PC-3 (cell line): ENCODE results near the gene CSAD. TPM values are rescaled to one million over a fixed set of nuclear protein-coding genes. Genes with fewer than 3 reads are reported as not detected.
A peak's percentile ranks its signal among the peaks of the same experiment; 100 is the strongest.

Experiments used
- ATAC-seq: fragments of 200-7000 bp; cut with Tn5 transposase; 2 replicates; pipeline ENCODE4 v1.9.1; 2020; ENCODE audit warnings: mild to moderate bottlenecking, moderate library complexity
- BruUV-seq: library from RNA; stranded (reverse); fragments of 400-500 nt; replicated peaks from 2 replicates; lab custom pipeline; 2021; lab: Mats Ljungman, UMichigan
- CTCF ChIA-PET: fragments of 300-600 bp; sonication (Branson Sonifier 250); formaldehyde crosslinking; loops from one replicate; lab custom pipeline; 2022; ENCODE audit warnings: antibody characterized with exemption; lab: Charles Lee
- POLR2A ChIA-PET: fragments of 300-600 bp; sonication (Branson Sonifier 250); formaldehyde crosslinking; loops from one replicate; lab custom pipeline; 2022; ENCODE audit warnings: antibody characterized with exemption; ENCODE audit not compliant: unreplicated experiment; lab: Charles Lee
- DNase-seq: peaks from one replicate; pipeline ENCODE4 v3.0.0-alpha.2; 2015
- H2AFZ ChIP-seq: fragments of 300-600 bp; sonication (generic); 2 replicates; pipeline ENCODE4 v1.6.0; 2016; ENCODE audit warnings: antibody characterized with exemption, low read length
- H3F3A ChIP-seq: fragments of 300-600 bp; sonication (generic); one replicate; pipeline ENCODE4 v1.6.0; 2017; ENCODE audit warnings: antibody characterized with exemption, low read length, control low read depth, mild to moderate bottlenecking; ENCODE audit not compliant: unreplicated experiment
- H3K27ac ChIP-seq: fragments of 300-600 bp; sonication (generic); 2 replicates; pipeline ENCODE4 v1.5.1; 2016; ENCODE audit warnings: mild to moderate bottlenecking, low read length
- H3K27me3 ChIP-seq: fragments of 300-600 bp; sonication (generic); 2 replicates; pipeline ENCODE4 v1.6.1; 2016; ENCODE audit warnings: low read length, mixed read lengths
- H3K36me3 ChIP-seq: fragments of 300-600 bp; sonication (generic); 2 replicates; pipeline ENCODE4 v1.6.1; 2016; ENCODE audit warnings: low read depth, mixed run types, low read length, mixed read lengths
- H3K4me1 ChIP-seq: fragments of 300-600 bp; sonication (generic); 2 replicates; pipeline ENCODE4 v1.5.1; 2016; ENCODE audit warnings: low read length; ENCODE audit not compliant: insufficient read depth
- H3K4me2 ChIP-seq: fragments of 300-600 bp; sonication (generic); 2 replicates; pipeline ENCODE4 v1.6.0; 2016; ENCODE audit warnings: low read length
- H3K4me3 ChIP-seq: fragments of 300-600 bp; sonication (generic); 2 replicates; pipeline ENCODE4 v1.5.1; 2016; ENCODE audit warnings: mild to moderate bottlenecking, low read length, mixed read lengths
- H3K79me2 ChIP-seq: fragments of 300-600 bp; sonication (generic); 2 replicates; pipeline ENCODE4 v1.6.1; 2017; ENCODE audit warnings: low read length, mixed read lengths
- H3K9ac ChIP-seq: fragments of 300-600 bp; sonication (generic); 2 replicates; pipeline ENCODE4 v1.6.0; 2016; ENCODE audit warnings: mild to moderate bottlenecking, low read length
- H3K9me2 ChIP-seq: fragments of 300-600 bp; sonication (generic); replicated peaks from 2 replicates; pipeline ENCODE4 v1.6.1; 2016; ENCODE audit warnings: mixed run types, low read length, mixed read lengths
- H3K9me3 ChIP-seq: fragments of 300-600 bp; sonication (generic); 2 replicates; pipeline ENCODE4 v1.6.1; 2016; ENCODE audit warnings: low read length, mixed read lengths
- H4K20me1 ChIP-seq: fragments of 300-600 bp; sonication (generic); 2 replicates; pipeline ENCODE4 v1.6.1; 2016; ENCODE audit warnings: low read length, mixed read lengths
- CTCF ChIP-seq: fragments of 300-600 bp; sonication (generic); conservative IDR thresholded peaks from 2 replicates; pipeline ENCODE4 v1.5.1; 2017; ENCODE audit warnings: antibody characterized with exemption, low read depth, mild to moderate bottlenecking, low read length
- EZH2 ChIP-seq: fragments of 300-600 bp; sonication (generic); IDR thresholded peaks from one replicate; pipeline ENCODE4 v1.6.1; 2017; ENCODE audit warnings: antibody characterized with exemption, mild to moderate bottlenecking, low read length; ENCODE audit not compliant: unreplicated experiment
- EZH2phosphoT487 ChIP-seq: fragments of 300-600 bp; sonication (generic); IDR thresholded peaks from 2 replicates; pipeline ENCODE4 v1.6.1; 2018; ENCODE audit warnings: mild to moderate bottlenecking, antibody characterized with exemption, low read length, borderline replicate concordance
- intact Hi-C: fragments of 100-400 bp; cut with micrococcal nuclease; formaldehyde crosslinking; loops from 2 replicates; pipeline ENCODE4 v1.9.0; 2023
- total RNA-seq: library from RNA; depleted of rRNA; stranded (reverse); fragments of >200 nt; gene quantifications from 2 replicates; pipeline ENCODE4 v1.2.3, GENCODE V29; 2014

CSAD gene
- total RNA-seq, 1 experiment from 2014 or later, result 21.5 TPM

- Histone ChIP-seq H3K4me1 (no peaks in the 10 kb centered on the region), H3K4me3 (no peak overlapping the region), H3K4me2 (no peak overlapping the region), H3K27me3 (no peaks in the 10 kb centered on the region), H3K79me2 (no peaks in the 10 kb centered on the region), H4K20me1 (no peaks in the 10 kb centered on the region), H3K9me3 (no peaks in the 10 kb centered on the region), H3F3A (no peaks in the 10 kb centered on the region), H3K9me2 (no peaks in the 10 kb centered on the region), H2AFZ (no peak overlapping the region), H3K27ac (no peak overlapping the region), H3K36me3 (no peaks in the 10 kb centered on the region), H3K9ac (no peak overlapping the region)
- no peak for ATAC-seq
- BruUV-seq, result no TSS peak
- TF ChIP-seq EZH2phosphoT487, result no peak
- TF ChIP-seq EZH2, result no peak
- ChIA-PET CTCF (no interaction called here), POLR2A (no interaction called here)
- intact Hi-C loops, result no loop called here
- no peak for DNase-seq
Observed at GRCh38 chr12:53127169-53127568, 53.6 kb downstream of the CSAD start.

GRCh38 chr12:53124352-53124723 lies 56.4 kb downstream of the CSAD start:
- DNase-seq, result no peak
- POLR2A ChIA-PET, result no interaction called here

GRCh38 chr12:53123578-53124351 lies 57.0 kb downstream of the CSAD start:
- peak; percentile 15 for DNase-seq
- ChIA-PET POLR2A (no interaction called here), CTCF (no interaction called here)
- Histone ChIP-seq H3K4me1 (no peaks in the 10 kb centered on the region), H3F3A (no peaks in the 10 kb centered on the region), H4K20me1 (no peaks in the 10 kb centered on the region), H2AFZ (no peak overlapping the region), H3K9me2 (no peaks in the 10 kb centered on the region), H3K79me2 (no peaks in the 10 kb centered on the region), H3K9me3 (no peaks in the 10 kb centered on the region), H3K4me3 (no peak overlapping the region), H3K27ac (no peak overlapping the region), H3K9ac (no peak overlapping the region), H3K4me2 (no peak overlapping the region), H3K36me3 (no peaks in the 10 kb centered on the region), H3K27me3 (no peaks in the 10 kb centered on the region)
- TF ChIP-seq CTCF (no peak), EZH2 (no peak), EZH2phosphoT487 (no peak)
- no TSS peak for BruUV-seq
- no peak for ATAC-seq
- intact Hi-C loops, result no loop called here

More at GRCh38 chr12:53124352-53124723, 56.4 kb downstream of the CSAD start:
- Histone ChIP-seq H3K4me1 (no peaks in the 10 kb centered on the region), H3K9me3 (no peaks in the 10 kb centered on the region), H3K36me3 (no peaks in the 10 kb centered on the region), H3K9ac (no peak overlapping the region), H3K9me2 (no peaks in the 10 kb centered on the region), H3K27ac (no peak overlapping the region), H3F3A (no peaks in the 10 kb centered on the region), H3K4me3 (no peak overlapping the region), H3K27me3 (no peaks in the 10 kb centered on the region), H3K4me2 (no peak overlapping the region), H4K20me1 (no peaks in the 10 kb centered on the region), H2AFZ (no peak overlapping the region), H3K79me2 (no peaks in the 10 kb centered on the region)
- BruUV-seq, result no TSS peak
- intact Hi-C loops, result no loop called here
- ATAC-seq, result no peak
- CTCF ChIA-PET, result no interaction called here
- TF ChIP-seq EZH2phosphoT487 (no peak), EZH2 (no peak), CTCF (no peak)
